ENCODE data around the gene PDE11A.

The PDE11A gene

GRCh38 chr2:177660742-177661141 is 411.8 kb downstream of the PDE11A start:
- Histone ChIP-seq H3K4me1 (no peaks in the 10 kb centered on the region), H3K27me3 (ENCODE audit: control insufficient read depth, insufficient read depth, low read length) (no peaks in the 10 kb centered on the region), H3K36me3 (ENCODE audit: control insufficient read depth, insufficient read depth, low read length) (no peaks in the 10 kb centered on the region), H3K9ac (no peak overlapping the region), H2AFZ (no peak overlapping the region), H3K27ac (no peak overlapping the region), H3K4me2 (ENCODE audit: low read length) (no peak overlapping the region), H3K79me2 (no peaks in the 10 kb centered on the region), H3K9me3 (ENCODE audit: control insufficient read depth, low read length) (no peaks in the 10 kb centered on the region), H3K4me3 (ENCODE audit: low read depth, low read length) (no peak overlapping the region)
- no peak for TF ChIP-seq CTCF (IDR thresholded peaks at IDR 0.05)

DNA sequence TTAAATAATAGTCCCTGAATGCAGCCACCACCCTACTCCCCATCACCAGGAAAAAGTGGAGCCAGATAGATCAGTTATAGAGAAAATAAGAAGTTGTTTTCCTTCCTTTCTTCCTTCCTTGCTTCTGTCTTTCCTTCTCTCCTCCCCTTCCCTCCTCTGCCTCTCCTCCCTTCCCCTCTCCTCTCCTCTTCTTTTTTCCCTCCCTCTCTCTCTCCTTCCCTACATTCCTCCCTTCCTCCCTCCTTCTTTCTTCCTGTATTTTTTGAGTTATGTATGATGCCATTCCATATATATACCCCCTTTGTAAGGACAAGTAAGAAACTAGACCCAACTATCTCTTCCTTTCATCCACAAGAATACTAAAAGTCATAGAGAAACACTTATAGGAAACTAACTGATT is 414.3 kb downstream of the PDE11A start:
- no peak overlapping the region for H3K4me2 ChIP-seq (ENCODE audit: low read length)
- no peaks in the 10 kb centered on the region for H3K9me3 ChIP-seq (ENCODE audit: control insufficient read depth, low read length)
- no peaks in the 10 kb centered on the region for H3K27me3 ChIP-seq (ENCODE audit: control insufficient read depth, insufficient read depth, low read length)
- no peaks in the 10 kb centered on the region for H3K4me1 ChIP-seq
- no peaks in the 10 kb centered on the region for H3K36me3 ChIP-seq (ENCODE audit: control insufficient read depth, insufficient read depth, low read length)
- no peak for TF ChIP-seq CTCF (IDR thresholded peaks at IDR 0.05)
- H3K27ac ChIP-seq = no peak overlapping the region
- no peak overlapping the region for H3K4me3 ChIP-seq (ENCODE audit: low read depth, low read length)
- no peak overlapping the region for H2AFZ ChIP-seq
- H3K9ac ChIP-seq = no peak overlapping the region
- H3K79me2 ChIP-seq = no peaks in the 10 kb centered on the region

DNA sequence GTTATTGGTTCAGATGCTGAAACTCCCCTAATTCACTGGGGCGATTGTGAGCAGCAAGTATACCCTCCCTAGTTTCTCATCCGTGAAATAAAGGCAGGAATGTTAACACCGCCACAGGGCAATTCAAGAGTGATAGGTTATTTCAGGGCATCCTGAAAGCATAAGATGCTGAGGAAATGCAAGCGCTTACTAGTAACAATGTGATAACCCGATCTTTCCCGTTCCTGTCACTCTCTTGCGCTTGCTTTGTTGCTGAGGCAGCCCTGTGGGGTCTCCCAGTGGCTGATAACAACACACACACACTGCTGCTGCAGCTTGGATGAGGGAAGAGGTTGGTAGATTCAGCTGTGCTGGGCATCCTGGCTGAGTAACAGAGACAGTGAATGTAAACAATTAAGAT is 420.7 kb downstream of the PDE11A start:
- Histone ChIP-seq H3K79me2 (no peaks in the 10 kb centered on the region), H3K4me3 (ENCODE audit: low read depth, low read length) (no peak overlapping the region), H3K27me3 (ENCODE audit: control insufficient read depth, insufficient read depth, low read length) (no peaks in the 10 kb centered on the region), H3K27ac (no peak overlapping the region), H3K4me1 (no peaks in the 10 kb centered on the region), H3K9ac (no peak overlapping the region), H3K4me2 (ENCODE audit: low read length) (no peak overlapping the region), H3K9me3 (ENCODE audit: control insufficient read depth, low read length) (no peaks in the 10 kb centered on the region), H3K36me3 (ENCODE audit: control insufficient read depth, insufficient read depth, low read length) (no peaks in the 10 kb centered on the region), H2AFZ (no peak overlapping the region)
- no peak for TF ChIP-seq CTCF (IDR thresholded peaks at IDR 0.05)

- no peaks in the 10 kb centered on the region for H3K79me2 ChIP-seq
- no peaks in the 10 kb centered on the region for H3K27me3 ChIP-seq (ENCODE audit: control insufficient read depth, insufficient read depth, low read length)
- H3K9me3 ChIP-seq (ENCODE audit: control insufficient read depth, low read length) = no peaks in the 10 kb centered on the region
- no peak overlapping the region for H3K4me2 ChIP-seq (ENCODE audit: low read length)
- no peak overlapping the region for H3K27ac ChIP-seq
- TF ChIP-seq CTCF (IDR thresholded peaks at IDR 0.05) = no peak
- H2AFZ ChIP-seq = no peak overlapping the region
- no peaks in the 10 kb centered on the region for H3K4me1 ChIP-seq
- no peak overlapping the region for H3K9ac ChIP-seq
- H3K4me3 ChIP-seq (ENCODE audit: low read depth, low read length) = no peak overlapping the region
- H3K36me3 ChIP-seq (ENCODE audit: control insufficient read depth, insufficient read depth, low read length) = no peaks in the 10 kb centered on the region
Measured at GRCh38 chr2:177649568-177650518, 422.7 kb downstream of the PDE11A start.

DNA sequence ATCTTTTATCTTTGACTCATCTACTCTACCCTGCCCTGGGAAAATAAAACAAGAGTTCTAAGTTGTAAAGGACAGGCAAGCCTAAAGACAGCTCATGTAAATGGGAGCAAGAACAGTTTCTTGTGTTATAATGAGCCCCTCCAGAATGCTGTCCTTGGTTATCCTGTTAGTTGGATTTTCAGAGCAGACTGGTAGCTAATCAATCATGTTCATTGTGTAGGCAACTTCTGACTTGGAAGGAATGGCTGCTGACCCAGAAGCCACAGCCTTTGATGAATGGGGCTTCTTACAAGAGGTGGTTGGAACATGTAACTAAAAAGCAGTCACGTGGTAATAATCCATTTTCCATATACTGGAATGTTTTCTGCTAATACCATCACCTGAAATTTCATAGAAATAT is 425.8 kb downstream of the PDE11A start:
- no peak for TF ChIP-seq CTCF (IDR thresholded peaks at IDR 0.05)
- H3K4me3 ChIP-seq (ENCODE audit: low read depth, low read length) = no peak overlapping the region

More for the DNA sequence above, 425.8 kb downstream of the PDE11A start:
- Histone ChIP-seq H3K36me3 (ENCODE audit: control insufficient read depth, insufficient read depth, low read length) (no peaks in the 10 kb centered on the region), H3K4me1 (no peaks in the 10 kb centered on the region), H3K4me2 (ENCODE audit: low read length) (no peak overlapping the region), H3K27ac (no peak overlapping the region), H3K9ac (no peak overlapping the region), H3K27me3 (ENCODE audit: control insufficient read depth, insufficient read depth, low read length) (no peaks in the 10 kb centered on the region), H2AFZ (no peak overlapping the region), H3K79me2 (no peaks in the 10 kb centered on the region), H3K9me3 (ENCODE audit: control insufficient read depth, low read length) (no peaks in the 10 kb centered on the region)

Measured in parathyroid adenoma (tissue), 2 donors.